Mucosa of descending colon (tissue), 3 donors: ENCODE measurements around the gene MT2A. TPM values are rescaled to one million over a fixed set of nuclear protein-coding genes. Genes with fewer than 3 reads are reported as not detected.
A peak's percentile ranks its signal among the peaks of the same experiment; 100 is the strongest.

ENCODE experiments used
- ATAC-seq: fragments of 200-7000 bp; cut with Tn5 transposase; one replicate; pipeline ENCODE4 v1.9.1; 2020; ENCODE audit warnings: mild to moderate bottlenecking, moderate library complexity
- DNase-seq, 3 donors: peaks; one replicate each; pipeline ENCODE4 v3.0.0-alpha.2; 2020
- H3K36me3 ChIP-seq: fragments of 200-600 bp; one replicate; pipeline ENCODE4 v1.8.0; 2021; ENCODE audit warnings: low read depth, mild to moderate bottlenecking
- H3K4me1 ChIP-seq: fragments of 200-600 bp; one replicate; pipeline ENCODE4 v1.8.0; 2021; ENCODE audit warnings: low read depth, mild to moderate bottlenecking
- H3K4me3 ChIP-seq: fragments of 200-600 bp; one replicate; pipeline ENCODE4 v1.8.0; 2021; ENCODE audit warnings: mild to moderate bottlenecking
- H3K9me3 ChIP-seq: fragments of 200-600 bp; one replicate; pipeline ENCODE4 v1.8.0; 2021; ENCODE audit warnings: mild to moderate bottlenecking
- intact Hi-C, 2 donors: fragments of 100-400 bp; cut with DNase I in 1 of 2; cut with micrococcal nuclease in 1 of 2; formaldehyde crosslinking; loops; one replicate each; pipeline versions ENCODE4 v1.11.0 to v1.11.1; 2022; cut with DNase I, micrococcal nuclease
- total RNA-seq, 3 donors: library from RNA; stranded (reverse); fragmentation: NEBNext Ultra II Directional in 2 of 3; extraction: Animal tissue kit (Norgen Biotek cat#: 25700) in 2 of 3; gene quantifications; one replicate each; pipeline versions ENCODE4 v1.2.1 to v1.2.4, GENCODE V29; 2021 to 2023
- TF ChIP-seq, protein P1 (sequence below): fragments of 200-600 bp; IDR thresholded peaks from one replicate; pipeline ENCODE4 v1.8.0; 2022; ENCODE audit warnings: antibody characterized with exemption, mild to moderate bottlenecking
- donor health status: DM: no; HTN: no; CAD: no; lungs with moderate emphysema.
- donor health status: DM: no; HTN: no; CAD: no.
- donor health status: DM: no; HTN: yes; CAD: no.

MT2A gene
- total RNA-seq, 3 donors from 2014 or later: 100.0 to 211 (median 206) TPM

DNA sequence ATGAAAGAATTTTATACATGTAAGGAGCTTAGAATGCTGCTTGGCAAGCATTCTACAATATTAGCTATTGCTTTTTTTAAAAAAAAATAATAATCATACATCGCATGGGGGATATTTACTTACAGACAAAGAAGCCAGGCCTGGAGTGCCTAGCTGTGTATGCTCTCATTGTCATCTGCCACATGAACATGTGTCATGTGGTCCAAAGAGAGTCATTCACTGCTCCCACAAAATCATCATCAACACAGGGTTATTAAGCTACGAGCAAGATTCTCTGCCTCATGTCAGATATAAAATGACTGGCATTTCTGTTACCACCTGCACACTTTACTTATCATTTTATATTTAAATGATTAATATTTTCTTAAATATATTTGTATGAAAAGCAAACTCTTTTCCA is 15.3 kb downstream of the MT2A start:
- no peaks in the 10 kb centered on the region for H3K9me3 ChIP-seq
- TF ChIP-seq, protein P1, sequence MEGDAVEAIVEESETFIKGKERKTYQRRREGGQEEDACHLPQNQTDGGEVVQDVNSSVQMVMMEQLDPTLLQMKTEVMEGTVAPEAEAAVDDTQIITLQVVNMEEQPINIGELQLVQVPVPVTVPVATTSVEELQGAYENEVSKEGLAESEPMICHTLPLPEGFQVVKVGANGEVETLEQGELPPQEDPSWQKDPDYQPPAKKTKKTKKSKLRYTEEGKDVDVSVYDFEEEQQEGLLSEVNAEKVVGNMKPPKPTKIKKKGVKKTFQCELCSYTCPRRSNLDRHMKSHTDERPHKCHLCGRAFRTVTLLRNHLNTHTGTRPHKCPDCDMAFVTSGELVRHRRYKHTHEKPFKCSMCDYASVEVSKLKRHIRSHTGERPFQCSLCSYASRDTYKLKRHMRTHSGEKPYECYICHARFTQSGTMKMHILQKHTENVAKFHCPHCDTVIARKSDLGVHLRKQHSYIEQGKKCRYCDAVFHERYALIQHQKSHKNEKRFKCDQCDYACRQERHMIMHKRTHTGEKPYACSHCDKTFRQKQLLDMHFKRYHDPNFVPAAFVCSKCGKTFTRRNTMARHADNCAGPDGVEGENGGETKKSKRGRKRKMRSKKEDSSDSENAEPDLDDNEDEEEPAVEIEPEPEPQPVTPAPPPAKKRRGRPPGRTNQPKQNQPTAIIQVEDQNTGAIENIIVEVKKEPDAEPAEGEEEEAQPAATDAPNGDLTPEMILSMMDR: no peak
- peaks cover 5% of the 10 kb centered on the region for H3K4me1 ChIP-seq
- DNase-seq (no peak), ATAC-seq (no peak)
- no peak overlapping the region for H3K4me3 ChIP-seq
- intact Hi-C loops: no loop called here
- H3K36me3 ChIP-seq: no peaks in the 10 kb centered on the region

DNA sequence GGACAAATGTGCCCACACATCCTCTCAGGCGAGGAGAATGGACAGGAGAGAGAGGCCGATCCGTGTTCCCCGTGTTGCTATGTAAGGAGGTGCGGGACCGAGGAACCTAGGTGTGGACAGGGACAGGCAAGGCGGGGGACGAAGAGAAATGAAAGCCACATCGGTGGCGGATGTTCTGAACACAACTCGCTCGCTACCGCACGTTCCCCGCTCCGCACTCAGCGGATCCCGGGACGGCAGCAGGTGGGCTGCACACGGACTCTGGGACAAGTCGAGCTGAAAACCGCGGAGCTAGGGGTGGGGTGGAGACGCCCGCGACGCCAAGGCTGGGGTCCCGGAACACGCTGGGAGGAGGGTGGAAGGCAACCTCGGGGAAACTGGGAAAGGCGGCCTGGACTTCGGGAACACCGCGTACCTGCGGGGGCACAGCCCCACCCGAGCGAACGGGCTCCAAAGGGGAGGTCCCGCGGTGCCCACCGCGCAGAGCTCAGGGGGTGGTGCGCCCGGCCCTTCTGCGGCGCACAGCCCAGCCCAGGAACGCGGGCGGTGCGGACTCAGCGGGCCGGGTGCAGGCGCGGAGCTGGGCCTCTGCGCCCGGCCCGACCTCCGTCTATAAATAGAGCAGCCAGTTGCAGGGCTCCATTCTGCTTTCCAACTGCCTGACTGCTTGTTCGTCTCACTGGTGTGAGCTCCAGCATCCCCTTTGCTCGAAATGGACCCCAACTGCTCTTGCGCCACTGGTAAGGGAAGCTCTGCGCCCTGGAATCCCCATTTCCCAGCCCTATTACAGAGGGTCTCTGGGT is 17.0 kb downstream of the MT2A start, which contains the start of gene MT1E:
Gene MT1E (plus strand): TSS at position 642 of the 803 bp plus-strand sequence. CDS start 71 bp downstream, at position 713.
- intact Hi-C loops: no loop called here
- ATAC-seq: peak; percentile 96

DNA sequence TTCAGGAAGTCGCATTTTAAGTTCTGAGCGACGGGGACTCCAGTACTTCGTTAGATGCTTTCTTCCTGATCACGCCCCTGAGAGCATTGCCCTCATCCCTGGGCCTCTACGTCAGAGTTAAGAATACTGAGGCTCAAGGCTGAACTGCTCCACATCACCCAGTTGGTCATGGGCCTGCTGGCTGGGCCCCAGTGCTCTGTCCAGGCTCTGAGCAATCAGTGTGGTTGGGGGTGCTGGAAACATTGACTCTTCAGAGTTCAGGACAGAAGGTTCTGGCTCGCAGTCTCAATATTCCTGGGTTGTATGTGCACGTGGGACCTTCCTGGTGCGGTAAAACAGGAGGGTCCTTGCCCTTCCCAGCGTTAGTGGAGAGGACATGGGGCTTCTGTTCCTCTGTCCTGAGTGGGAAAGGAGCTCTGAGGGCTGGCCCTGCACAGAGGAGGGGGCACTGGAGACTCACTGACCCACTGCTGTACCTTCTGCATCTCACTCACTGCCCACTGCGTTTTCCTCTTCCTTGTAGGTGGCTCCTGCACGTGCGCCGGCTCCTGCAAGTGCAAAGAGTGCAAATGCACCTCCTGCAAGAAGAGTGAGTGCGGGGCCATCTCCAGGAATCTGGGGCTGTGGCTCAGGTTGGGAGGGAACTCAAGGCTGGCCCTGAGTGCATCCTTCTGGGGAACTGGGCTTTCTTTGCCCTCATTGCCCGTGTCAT is 17.7 kb downstream of the MT2A start:
- Histone ChIP-seq H3K36me3 (no peaks in the 10 kb centered on the region), H3K4me1 (peaks cover 5% of the 10 kb centered on the region), H3K4me3 (no peak overlapping the region), H3K9me3 (no peaks in the 10 kb centered on the region)
- DNase-seq (peak in 2 of 3 donors; percentile 60 to 63), ATAC-seq (peak; percentile 65)
- intact Hi-C loops: no loop called here
- TF ChIP-seq, protein P1: no peak

More for the DNA sequence above, 17.0 kb downstream of the MT2A start, which contains the start of gene MT1E:
- Histone ChIP-seq H3K36me3 (no peaks in the 10 kb centered on the region), H3K4me3 (peak within 1 kb of the TSS; percentile 19), H3K4me1 (peaks cover 5% of the 10 kb centered on the region), H3K9me3 (no peaks in the 10 kb centered on the region)
- TF ChIP-seq, protein P1: no peak
- peak; percentile 84 to 90 (median 90) for DNase-seq

DNA sequence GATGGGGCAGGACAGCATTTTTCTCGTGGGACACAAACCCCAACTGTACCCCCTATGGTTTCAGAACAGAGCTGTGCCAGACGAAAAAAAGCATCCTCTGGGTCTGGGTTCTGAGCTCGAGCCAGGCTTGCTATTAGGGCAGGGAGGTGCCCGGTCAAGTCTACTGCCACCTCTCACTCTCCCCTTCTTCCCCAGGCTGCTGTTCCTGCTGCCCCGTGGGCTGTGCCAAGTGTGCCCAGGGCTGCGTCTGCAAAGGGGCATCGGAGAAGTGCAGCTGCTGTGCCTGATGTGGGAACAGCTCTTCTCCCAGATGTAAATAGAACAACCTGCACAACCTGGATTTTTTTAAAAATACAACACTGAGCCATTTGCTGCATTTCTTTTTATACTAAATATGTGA is 18.3 kb downstream of the MT2A start:
- TF ChIP-seq, protein P1: no peak
- intact Hi-C loops: no loop called here
- Histone ChIP-seq H3K4me1 (peaks cover 5% of the 10 kb centered on the region), H3K36me3 (no peaks in the 10 kb centered on the region), H3K9me3 (no peaks in the 10 kb centered on the region), H3K4me3 (no peak overlapping the region)
- ATAC-seq: no peak
- no peak for DNase-seq

DNA sequence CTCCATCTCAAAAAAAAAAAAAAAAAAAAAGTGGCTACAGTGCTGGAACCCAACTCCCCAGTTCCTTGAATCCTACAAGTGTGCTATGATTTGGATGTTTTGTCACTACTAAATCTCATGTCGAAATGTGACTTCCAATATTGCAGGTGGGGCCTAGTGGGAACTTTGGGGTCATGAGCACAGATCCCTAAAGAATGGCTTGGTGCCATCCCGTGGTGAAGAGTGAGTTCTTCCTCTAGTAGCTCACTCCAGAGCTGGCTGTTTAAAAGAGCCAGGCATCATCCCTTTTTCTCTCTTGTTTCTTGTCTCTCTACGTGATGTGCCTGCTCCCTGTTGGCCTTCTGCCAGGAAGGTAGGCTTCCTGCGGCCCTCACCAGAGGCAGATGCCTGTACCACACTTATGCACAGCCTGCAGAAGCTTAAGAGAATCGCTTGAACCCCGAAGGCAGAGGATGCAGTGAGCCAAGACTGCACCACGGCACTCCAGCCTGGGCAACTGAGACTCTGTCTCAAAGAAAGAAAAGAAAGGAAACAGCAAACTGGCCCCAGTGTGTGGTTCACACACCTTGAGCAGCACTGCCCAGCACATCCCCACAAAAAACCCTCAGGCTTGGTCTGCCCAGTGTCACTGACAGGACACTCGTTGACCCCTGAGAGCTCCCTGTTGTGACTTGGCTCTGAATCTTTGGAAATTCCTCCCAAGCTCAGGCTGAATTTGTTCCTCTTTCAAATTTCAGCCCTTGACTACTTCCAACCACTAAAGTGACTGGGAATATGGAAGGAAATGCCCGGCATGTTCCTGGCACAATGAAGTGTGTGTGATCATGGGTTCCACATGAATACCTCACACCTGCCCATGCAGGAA is 20.3 kb downstream of the MT2A start:
- Histone ChIP-seq H3K36me3 (no peaks in the 10 kb centered on the region), H3K4me3 (no peak overlapping the region), H3K4me1 (peaks cover 16% of the 10 kb centered on the region), H3K9me3 (no peaks in the 10 kb centered on the region)
- DNase-seq (no peak), ATAC-seq (no peak)
- TF ChIP-seq, protein P1: no peak
- intact Hi-C loops: no loop called here
